GM10847 (cell line): ENCODE measurements around the gene ZNF618.

Source experiments
- POLR2A ChIP-seq: IDR thresholded peaks from 2 replicates; pipeline ENCODE4 v1.6.1; 2011; ENCODE audit not compliant: insufficient read length; ENCODE audit errors: extremely low read depth

The ZNF618 gene, protein sequence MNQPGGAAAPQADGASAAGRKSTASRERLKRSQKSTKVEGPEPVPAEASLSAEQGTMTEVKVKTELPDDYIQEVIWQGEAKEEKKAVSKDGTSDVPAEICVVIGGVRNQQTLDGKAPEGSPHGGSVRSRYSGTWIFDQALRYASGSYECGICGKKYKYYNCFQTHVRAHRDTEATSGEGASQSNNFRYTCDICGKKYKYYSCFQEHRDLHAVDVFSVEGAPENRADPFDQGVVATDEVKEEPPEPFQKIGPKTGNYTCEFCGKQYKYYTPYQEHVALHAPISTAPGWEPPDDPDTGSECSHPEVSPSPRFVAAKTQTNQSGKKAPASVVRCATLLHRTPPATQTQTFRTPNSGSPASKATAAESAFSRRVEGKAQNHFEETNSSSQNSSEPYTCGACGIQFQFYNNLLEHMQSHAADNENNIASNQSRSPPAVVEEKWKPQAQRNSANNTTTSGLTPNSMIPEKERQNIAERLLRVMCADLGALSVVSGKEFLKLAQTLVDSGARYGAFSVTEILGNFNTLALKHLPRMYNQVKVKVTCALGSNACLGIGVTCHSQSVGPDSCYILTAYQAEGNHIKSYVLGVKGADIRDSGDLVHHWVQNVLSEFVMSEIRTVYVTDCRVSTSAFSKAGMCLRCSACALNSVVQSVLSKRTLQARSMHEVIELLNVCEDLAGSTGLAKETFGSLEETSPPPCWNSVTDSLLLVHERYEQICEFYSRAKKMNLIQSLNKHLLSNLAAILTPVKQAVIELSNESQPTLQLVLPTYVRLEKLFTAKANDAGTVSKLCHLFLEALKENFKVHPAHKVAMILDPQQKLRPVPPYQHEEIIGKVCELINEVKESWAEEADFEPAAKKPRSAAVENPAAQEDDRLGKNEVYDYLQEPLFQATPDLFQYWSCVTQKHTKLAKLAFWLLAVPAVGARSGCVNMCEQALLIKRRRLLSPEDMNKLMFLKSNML

DNA sequence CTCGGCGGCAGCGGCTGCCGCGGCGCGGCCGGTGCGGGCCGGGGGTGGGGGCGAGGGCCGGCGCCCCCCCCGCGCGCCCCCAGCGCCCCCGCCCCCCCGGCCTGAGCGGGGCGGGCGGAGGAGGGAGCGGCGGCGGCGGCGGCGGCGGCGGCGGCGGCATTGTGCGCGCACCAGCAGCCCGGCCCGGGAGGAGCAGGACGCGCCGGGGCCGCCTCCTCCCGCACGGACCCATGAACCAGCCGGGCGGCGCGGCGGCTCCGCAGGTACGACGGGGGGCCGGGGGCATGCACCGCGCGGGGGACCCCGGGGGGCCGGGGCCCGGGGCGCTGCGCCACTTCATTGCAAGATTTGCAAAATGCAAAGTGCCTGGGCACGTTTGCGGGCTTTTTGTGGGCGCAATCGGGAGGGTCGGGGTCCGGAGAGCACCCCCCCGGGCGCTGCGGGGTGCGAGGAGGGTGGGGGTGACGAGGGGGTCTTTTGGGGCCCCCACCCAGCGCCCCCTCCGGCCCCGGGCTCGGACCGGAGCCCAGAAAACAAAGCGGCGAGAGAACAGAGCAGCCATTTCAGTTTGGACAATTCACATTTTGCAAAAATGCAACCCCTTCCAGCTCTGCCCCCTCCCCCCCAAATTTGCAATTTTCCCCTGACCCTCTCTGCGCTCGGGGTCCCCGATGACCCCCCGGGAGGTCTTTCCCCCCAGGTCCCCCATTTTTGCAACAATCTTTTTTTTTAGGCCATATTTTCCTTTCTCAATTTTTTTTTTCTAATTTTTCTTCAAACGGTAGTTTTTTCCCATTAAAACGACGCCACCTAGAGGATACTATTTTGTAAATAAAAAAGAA lies at the start of gene ZNF618:
Gene ZNF618 (plus strand): TSS at position 159 of the 842 bp plus-strand sequence. CDS start 72 bp downstream, at position 231.
- no peak for TF ChIP-seq POLR2A

- no peak for TF ChIP-seq POLR2A
Observed at GRCh38 chr9:113828221-113828620, 47.9 kb upstream of the ZNF618 start.

DNA sequence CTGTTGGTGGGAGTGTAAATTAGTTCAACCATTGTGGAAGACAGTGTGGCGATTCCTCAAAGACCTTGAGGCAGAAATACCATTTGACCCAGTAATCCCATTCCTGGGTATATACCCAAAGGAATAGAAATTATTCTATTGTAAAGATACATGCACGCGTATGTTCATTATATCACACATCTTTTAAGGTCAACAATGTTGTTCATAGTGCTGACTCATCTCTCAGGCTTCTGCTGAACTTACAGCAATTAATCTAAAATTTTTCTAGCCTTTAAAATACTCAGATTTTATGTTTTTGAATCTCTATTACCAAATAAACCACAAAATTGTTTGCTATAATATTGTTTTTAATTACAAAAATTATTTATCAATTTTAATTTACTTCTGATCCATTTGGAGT lies 38.8 kb upstream of the ZNF618 start:
- TF ChIP-seq POLR2A, result no peak

DNA sequence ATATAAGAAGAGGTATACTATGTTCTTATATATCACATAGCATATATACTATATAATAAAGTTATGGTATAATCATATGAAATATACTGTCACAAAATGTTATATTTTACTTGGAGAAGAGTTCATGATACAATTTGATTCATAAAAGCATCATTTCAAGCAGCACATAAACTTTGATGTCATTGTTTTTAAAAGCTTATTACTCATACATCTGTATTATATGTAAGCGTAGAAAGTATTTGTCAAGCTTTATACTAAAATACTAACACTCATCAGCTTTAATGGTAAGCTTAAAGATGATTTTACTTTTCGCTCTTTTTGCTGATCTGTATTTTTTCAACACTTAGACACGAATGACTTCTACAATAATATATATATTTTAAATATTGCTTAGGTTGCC lies 34.0 kb upstream of the ZNF618 start:
- no peak for TF ChIP-seq POLR2A

GRCh38 chr9:113844466-113844865 lies 31.6 kb upstream of the ZNF618 start:
- no peak for TF ChIP-seq POLR2A

DNA sequence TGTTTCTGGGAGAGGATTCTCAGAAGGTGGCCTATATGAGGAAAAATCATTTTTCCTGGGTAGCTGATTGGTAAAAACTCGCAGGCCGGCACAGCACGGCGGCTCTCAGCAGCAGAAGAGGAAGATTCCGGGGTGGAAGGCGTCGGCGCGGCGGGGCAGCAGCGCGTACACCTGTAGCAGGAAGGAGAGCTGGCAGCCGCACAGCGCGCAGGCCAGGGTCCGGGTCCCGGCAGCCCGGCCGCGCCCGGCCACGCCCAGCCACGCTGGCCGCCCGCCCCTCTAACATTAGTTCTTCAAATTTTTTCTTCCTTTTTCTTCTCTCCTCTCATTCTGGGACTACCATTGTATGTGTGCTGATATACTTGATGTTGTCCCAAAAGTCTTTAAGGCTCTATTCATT lies 24.8 kb upstream of the ZNF618 start:
- TF ChIP-seq POLR2A, result no peak

DNA sequence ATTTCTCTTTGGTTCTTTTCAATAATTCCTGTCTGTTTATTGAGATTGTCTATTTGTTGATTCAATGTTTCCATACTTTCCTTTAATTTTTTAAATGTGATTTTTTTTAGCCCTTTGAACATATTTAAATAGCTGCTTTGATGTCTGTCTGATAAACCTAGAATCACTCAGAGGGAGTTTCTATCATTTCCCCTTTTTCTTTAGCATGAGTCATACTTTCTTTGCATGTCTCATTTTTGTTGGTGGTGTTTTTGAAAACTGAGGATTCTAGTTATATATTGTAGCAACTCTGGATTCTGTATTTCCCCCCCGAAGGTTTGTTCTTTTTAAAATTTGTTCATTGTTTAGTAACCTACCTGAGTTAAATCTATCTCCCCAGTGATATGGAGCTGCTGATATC lies 24.2 kb upstream of the ZNF618 start:
- no peak for TF ChIP-seq POLR2A

GRCh38 chr9:113853333-113853732 lies 22.8 kb upstream of the ZNF618 start:
- TF ChIP-seq POLR2A, result no peak

- no peak for TF ChIP-seq POLR2A
Observed at GRCh38 chr9:113854310-113854709, 21.8 kb upstream of the ZNF618 start.

- no peak for TF ChIP-seq POLR2A
Observed at GRCh38 chr9:113857875-113858274, 18.2 kb upstream of the ZNF618 start.

DNA sequence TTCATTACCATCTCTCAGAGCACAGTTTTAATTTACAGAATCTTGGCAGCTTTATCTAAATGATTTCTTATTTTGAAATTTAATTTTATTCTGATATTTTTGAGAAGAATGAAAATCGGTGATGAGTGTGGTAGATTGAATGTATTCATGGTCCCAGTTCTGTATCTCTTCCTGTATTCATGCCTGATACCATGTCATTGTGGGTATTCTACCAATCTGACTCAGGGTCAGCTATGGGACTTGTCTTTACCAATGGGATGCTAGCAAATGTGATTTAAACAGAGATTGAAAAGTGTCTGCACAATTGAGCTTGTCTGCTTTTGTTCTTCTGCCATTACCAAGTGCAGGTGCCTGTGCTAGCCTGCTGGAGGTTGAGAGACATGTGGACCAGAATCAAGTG lies 17.8 kb upstream of the ZNF618 start:
- no peak for TF ChIP-seq POLR2A

- TF ChIP-seq POLR2A, result no peak
Observed at GRCh38 chr9:113863345-113863744, 12.8 kb upstream of the ZNF618 start.

GRCh38 chr9:113868501-113868900 lies 7.6 kb upstream of the ZNF618 start:
- TF ChIP-seq POLR2A, result no peak

- TF ChIP-seq POLR2A, result no peak
Observed at GRCh38 chr9:113872485-113873143, 3.5 kb upstream of the ZNF618 start.

GRCh38 chr9:113873446-113873845 lies 2.7 kb upstream of the ZNF618 start:
- no peak for TF ChIP-seq POLR2A
